Activated T-cell treated with anti-CD3 and anti-CD28 coated beads for 1 hour (primary cell): ENCODE data around the gene BRAT1.
"Not testable (repeated sequence)": the region's sequence is repeated elsewhere in the genome, so short reads cannot be mapped to it uniquely, and the experiment has no call there.

Experiments
- DNase-seq: peaks from one replicate; pipeline ENCODE4 v3.0.0-alpha.2; 2020; ENCODE audit warnings: low read depth

BRAT1 gene

GRCh38 chr7:2583798-2584580 is 28.7 kb upstream of the BRAT1 start:
- DNase-seq: no peak

DNA sequence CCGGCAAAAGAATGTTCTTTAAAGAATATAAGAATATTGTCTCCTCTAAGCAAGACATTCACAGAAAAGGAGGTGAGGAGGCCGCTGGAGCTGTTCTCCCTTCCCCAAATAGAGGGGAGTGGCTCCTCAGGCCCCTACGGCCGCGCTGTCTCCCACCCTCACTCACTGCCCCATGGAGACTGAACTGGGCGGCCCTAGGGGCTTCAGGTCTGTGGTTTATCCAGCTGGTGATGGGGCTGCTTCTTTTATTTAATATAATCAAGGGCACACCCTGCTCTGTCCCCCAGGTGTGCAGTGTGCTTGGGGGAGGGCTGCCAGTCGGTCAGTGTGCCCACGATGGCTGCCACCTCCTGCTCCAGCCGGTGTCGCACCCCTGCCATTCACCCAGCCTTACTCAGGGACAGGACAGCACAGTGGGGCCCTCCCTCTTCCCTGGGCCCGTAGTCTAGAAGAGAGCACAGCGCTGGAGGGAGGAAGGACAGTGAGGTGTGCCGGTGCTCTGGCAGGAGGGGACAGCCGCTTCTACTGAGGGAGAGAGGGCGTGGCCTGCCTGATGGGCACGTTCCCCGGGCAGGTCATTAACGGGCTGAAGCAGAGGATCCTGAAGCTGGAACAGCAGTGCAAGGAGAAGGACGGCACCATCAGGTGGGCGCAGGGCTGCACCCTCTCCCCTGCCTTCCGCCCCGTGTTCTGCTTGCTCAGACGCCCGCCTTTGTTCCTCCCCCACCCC is 26.8 kb upstream of the BRAT1 start:
- no peak for DNase-seq

DNA sequence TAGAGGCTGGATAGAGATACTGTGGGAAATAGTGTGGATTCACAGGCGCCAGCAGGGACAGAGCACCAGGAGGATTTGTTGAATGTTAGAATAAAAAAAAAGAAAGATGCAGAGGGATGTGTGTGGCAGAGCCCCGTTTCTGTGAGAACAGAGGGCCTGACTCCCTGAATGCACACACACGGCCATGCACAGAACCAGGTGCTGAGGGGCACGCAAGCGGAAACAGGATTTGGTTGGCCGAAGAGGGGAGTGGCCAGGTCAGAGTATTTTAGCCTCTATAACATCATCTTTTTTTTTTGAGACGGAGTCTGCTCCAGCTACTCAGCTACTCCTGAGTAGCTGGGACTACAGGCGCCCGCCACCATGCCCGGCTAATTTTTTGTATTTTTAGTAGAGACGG is 25.3 kb upstream of the BRAT1 start:
- no peak for DNase-seq

DNA sequence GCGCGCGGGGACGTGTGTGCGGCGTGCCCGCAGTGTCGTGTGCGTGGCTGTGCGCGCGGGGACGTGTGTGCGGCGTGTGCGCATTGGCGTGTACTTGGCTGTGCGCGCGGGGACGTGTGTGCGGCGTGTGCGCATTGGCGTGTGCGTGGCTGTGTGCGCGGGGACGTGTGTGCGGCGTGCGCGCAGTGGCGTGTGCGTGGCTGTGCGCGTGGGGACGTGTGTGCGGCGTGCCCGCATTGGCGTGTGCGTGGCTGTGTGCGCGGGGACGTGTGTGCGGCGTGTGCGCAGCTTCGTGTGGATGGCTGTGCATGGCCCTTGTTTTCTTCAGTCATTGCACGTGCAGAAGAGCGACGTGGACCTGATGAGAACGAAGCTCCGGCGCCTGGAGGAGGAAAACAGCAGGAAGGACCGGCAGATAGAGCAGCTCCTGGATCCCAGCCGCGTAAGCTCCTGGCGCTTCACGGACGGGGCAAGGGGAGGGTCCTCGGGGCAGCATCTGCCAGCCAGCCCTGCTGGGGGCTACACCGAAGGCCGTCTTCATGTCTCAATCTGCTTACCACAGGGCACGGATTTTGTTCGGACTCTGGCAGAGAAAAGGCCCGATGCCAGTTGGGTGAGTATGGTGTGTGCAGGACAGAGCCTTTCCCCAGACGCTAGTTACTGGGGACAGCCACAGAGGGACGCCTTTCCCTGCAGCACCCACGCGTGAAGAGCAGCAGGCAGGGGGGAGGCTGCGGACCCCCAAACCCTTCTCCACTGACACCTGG is 22.8 kb upstream of the BRAT1 start:
- DNase-seq: no peak

DNA sequence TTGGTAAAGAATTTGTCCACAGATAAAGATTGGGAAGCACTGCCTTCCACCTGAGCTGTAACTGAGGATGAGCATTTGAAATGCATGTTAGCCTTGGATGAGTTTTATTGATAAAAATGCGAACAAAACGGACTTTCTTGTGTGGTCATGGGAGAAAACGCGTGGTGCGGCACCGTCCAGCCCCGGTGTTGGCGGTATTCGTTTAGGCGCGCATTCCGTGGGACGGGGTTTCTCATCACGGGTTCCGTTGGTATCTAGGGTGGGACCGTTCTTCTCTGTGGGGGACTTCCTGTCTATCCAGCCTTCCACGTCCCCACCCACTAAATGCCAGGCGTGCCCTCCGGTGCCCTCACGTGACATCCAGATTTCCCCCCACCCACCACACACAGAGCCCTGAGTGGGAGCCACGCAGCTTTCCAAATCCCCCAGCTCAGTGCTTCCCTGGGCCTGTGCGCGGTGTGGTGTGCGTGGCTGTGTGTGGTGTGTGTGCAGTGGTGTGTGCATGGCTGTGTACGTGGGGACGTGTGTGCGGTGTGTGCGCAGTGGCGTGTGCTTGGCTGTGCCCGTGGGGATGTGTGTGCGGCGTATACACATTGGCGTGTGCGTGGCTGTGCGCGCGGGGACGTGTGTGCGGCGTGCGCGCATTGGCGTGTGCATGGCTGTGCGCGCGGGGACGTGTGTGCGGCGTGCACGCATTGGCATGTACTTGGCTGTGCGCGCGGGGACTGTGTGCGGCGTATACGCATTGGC is 21.6 kb upstream of the BRAT1 start:
- no peak for DNase-seq

DNA sequence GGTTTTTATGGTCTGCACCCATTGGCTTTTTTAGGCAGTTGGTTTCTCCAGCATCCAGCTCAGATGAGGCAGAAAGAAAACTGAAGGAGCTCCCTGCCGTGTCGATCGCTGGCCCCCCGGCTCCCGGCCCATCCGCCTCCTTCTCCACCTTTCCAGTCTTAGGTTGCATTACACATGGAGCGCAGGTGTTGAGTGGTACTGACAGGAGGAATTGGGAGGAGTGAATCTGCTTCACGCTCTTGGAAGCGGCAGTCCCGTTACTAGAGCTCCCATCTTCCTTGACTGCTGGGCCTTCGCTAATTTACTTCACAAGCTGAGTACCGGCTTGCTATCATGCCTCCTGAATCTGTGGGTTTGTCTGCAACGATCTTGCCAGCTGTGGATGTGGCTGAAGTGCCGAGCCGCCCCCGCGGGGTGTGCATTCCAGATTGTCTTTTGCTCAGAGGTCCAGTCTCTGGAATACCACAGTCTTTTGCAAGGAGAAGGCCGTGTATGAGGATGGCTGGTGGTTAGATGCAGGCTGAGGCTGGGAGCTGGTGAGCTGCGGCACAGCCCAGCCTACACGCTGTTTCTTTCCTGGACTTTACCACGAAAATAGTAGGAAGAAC is 20.5 kb upstream of the BRAT1 start:
- no peak for DNase-seq

GRCh38 chr7:2575046-2575732 is 19.9 kb upstream of the BRAT1 start:
- DNase-seq: no peak

DNA sequence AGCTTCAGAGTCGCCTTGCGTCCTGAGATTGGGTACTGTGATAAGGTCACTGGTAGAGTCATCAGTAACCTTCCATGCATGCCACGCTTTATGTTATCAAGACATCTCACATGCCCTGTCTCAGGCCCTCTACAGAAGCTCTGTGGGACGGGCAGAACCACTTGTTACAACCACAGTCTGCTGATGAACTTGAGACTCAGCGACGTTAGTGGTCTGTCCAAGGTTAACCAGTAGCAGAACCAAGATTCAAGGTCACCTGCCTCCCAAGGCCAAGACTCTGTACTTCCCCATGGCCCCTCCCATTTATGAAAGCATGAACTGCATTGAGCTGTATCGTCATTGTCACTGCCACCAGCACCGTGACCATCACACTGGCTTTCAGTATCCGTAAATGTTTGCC is 18.4 kb upstream of the BRAT1 start:
- DNase-seq: no peak

DNA sequence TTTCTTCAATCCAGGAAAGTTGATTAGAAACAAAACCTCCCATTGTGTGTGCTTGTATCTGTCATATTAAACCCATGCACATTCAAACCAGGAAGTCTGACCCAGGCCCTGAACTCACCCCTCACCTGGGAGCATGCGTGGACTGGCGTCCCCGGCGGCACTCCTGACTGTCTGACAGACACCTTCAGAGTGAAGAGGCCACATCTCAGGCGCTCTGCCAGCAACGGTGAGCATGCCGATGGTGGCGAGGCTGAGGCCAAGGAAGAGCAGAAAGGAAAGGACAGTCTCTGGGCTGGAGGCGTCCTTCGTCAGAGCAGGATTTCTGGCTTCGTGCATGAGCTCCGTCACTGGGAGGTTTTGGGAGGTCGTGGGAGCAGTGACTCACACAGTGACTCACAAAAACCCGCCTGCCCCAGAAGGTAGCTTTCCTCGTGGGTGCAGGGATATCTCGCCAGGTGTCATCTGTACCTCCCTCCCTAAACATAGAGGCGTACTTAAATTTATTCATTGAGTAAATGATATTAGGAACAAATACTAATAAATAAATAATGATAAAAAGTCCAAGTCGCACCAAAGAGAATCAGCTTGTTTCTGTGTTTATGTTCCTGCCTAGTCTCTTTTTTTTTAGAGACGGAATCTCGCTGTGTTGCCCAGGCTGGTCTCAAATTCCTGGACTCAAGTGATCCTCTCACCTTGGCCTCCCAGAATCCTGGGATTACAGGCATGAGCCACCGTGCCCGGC is 16.9 kb upstream of the BRAT1 start:
- no peak for DNase-seq

- no peak for DNase-seq
Measured at GRCh38 chr7:2571409-2571808, 16.1 kb upstream of the BRAT1 start.

- no peak for DNase-seq
Measured at GRCh38 chr7:2570021-2570420, 14.7 kb upstream of the BRAT1 start.

GRCh38 chr7:2569421-2569820 is 14.1 kb upstream of the BRAT1 start:
- DNase-seq: no peak

GRCh38 chr7:2568521-2569223 is 13.3 kb upstream of the BRAT1 start:
- no peak for DNase-seq

DNA sequence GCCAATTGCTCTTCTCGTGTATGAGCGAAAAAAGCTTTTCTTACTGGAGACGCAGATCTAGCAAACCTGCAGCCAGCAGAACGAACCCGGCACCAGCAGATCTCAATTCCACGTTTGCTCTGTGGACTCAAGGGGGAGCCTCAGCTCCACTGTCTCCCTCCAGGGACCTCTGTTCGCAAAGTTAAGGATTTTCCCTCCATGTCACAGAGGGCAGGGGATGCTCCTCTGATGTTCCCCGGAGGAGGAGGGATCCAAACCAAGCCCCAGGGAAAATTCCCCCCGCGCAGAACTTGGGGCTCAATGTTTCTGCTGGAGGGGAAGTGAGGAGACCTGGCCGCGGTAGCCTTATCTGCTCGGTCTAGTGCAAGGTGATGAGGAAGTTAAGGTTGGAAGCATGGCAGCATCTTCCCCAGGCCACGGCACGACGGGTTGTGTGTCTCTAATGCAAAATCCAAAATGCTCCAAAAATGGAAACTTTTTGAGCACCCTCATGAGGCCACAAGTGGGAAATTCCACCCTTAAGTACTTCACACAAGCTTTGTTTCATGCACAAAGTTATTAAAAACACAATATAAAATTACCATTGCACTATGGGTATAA is 12.5 kb upstream of the BRAT1 start:
- no peak for DNase-seq

DNA sequence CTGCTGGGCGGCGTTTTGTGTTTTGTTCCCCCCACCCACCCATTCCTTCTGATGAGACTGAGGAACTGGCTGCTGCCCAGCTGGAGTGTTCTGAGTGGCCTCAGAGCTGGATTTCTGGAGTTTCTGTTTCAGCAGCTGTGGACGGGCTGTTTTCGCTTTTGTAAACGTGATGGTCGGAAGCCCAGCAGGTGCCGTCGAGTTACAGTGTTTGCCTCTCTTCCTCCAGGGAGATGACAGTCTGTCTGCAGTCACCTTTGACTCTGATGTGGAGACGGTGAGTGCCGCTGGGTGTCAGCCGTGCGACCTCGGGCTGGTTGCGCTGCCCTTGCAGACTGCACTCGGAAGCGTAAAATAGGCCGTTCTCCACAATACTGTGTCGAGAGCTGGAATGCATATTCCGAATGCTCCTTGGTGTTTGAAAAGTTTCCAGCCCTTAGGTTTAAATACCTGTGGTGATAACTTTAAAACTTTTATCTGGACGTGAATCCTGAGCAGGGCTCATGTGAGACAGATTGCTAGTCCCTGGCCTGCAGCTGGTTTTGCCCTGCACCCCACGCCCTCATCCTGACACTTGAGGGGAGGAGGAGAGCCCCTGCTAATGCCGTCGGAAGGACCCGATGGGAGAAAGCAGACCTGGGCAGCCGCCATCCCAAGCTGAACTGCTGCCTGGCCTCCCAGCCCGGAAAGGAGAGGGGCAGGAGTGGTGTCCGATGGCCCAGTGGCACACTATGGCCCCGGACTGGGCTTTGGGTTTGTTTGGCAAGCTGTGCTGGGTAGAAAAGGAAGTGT is 11.8 kb upstream of the BRAT1 start:
- no peak for DNase-seq

DNA sequence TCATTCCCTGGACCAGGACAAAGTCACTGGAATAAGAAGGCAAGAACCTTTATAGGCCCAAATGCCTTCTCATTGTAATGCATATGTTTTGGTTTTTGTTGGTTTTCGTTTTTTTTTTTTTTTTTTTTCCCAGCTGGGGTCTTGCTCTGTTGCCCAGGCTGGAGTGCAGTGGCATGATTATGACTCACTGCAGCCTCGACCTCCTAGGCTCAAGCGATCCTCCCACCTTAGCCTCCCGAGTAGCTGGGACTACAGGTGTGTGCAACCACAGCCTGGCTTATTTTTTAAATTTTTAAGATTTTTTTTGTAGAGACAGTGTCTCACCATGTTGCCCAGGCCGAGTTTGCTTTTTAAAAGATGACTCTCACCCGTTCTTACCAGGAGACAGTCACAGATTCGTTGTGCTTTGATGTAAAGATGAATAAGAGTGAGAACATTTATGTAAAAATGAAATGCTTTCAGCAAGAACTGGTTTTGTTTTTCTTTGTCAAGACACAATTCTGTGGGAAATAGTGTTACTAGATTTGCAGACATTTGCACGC is 11.1 kb upstream of the BRAT1 start:
- DNase-seq: no peak

- DNase-seq: no peak
Measured at GRCh38 chr7:2564970-2565540, 9.7 kb upstream of the BRAT1 start.

DNA sequence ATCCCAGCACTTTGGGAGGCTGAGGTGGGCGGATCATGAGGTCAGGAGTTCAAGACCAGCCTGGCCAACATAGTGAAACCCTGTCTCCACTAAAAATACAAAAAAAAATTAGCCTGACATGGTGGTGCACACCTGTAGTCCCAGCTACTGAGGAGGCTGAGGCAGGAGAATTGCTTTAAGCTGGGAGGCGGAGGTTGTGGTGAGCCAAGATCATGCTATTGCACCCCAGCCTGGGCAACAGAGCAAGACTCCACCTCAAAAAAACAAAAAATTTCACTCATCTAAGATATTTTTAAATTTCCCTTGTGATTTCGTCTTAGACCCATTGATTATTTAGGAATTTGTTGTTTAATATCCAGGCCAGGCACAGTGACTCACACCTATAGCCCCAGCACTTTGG is 8.6 kb upstream of the BRAT1 start:
- not testable (repeated sequence) for DNase-seq
